GM18951 (cell line): ENCODE measurements around the gene USP35.
"Not testable (repeated sequence)": the region's sequence is repeated elsewhere in the genome, so short reads cannot be mapped to it uniquely, and the experiment has no call there.

ENCODE experiments used
- POLR2A ChIP-seq: IDR thresholded peaks from 4 replicates; pipeline ENCODE4 v1.6.1; 2011; ENCODE audit warnings: mild to moderate bottlenecking; ENCODE audit not compliant: insufficient read length, insufficient read depth; ENCODE audit errors: extremely low read depth
- in situ Hi-C: fragments of 300-500 bp; cut with MboI; formaldehyde crosslinking; loops from one replicate; pipeline ENCODE4 v1.12.0; 2022; ENCODE audit warnings: low sequenced_read_pairs, mixed read lengths, inconsistent platforms; ENCODE audit not compliant: unreplicated experiment

The USP35 gene

DNA sequence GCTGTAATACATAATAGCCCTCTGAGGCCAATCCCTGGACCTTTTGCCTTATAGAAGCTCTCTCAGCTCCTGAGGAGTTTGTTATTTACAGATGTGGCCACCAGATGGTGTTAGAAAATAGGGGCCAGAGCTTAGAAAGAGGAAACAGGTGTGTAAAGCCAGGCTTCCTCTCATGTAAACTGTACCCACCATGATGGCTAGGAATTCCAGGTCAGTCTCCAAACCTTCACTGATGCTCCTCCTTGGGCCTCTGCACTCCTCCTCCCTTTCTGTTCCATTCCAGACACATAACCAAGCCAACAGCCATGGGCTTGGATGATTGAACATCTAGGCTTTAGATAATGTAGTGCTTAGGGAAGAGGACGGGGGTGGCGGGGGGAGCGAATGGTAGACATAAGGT, 39.7 kb downstream of the USP35 start:
- no peak for TF ChIP-seq POLR2A
- in situ Hi-C loops, result loop anchor here (5.0 kb wide), 1 partner anchor 334 kb away; no protein-coding TSS in a partner anchor

DNA sequence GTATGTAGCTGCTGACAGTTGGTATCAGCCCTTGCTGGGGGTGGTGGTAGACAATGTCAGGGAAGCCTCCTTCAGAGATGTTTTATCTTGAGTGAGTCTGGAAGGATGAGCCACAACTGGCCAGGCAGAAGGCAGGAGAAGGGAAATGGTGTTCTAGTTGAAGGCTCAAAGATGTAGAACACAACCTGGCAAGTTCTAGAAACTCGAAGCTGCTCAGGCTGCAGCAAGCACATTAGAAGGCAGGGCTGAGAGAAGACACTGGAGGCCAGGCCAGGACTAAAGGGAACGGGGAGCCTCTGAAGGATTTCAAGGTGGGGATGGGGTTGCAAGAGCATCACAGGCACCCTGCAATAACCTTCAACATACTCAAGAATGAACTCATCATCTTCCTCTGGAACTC, 40.4 kb downstream of the USP35 start:
- TF ChIP-seq POLR2A, result no peak
- in situ Hi-C loops, result loop anchor here (5.0 kb wide), 1 partner anchor 333 kb away; no protein-coding TSS in a partner anchor

DNA sequence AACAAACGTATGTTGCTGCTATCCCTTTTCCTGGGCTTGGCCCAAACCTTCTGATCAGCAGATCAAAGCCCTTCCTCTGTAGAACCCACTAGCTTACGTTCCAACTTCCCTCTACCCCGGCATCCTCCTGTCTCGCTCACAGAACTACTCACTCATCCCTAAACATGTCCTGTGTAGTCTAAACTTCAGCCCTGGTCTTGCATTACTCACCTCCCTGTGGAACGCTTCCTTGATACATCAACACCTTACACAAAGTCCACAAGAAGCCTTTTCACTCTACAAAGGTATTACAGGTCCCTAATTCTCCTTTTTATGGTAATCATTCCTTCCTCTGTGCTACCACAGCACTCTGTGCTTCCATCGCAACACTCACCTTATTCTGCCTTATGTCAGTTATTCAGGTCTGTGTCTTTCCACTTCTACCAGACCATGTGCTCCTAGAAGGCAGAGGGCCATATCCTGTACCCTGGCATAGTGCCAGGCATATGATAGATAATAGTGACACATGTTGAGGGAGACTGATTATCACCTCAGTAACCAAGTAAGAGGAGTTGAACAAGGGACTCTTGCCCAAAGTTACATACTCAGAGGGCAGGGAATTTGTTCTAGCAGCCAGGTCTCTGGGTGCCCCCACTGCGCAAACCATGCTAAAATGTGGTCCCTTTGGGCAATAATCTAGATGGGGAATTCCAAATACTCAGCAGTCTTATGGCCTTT, 41.6 kb downstream of the USP35 start:
- TF ChIP-seq POLR2A, result no peak
- in situ Hi-C loops, result no loop called here

DNA sequence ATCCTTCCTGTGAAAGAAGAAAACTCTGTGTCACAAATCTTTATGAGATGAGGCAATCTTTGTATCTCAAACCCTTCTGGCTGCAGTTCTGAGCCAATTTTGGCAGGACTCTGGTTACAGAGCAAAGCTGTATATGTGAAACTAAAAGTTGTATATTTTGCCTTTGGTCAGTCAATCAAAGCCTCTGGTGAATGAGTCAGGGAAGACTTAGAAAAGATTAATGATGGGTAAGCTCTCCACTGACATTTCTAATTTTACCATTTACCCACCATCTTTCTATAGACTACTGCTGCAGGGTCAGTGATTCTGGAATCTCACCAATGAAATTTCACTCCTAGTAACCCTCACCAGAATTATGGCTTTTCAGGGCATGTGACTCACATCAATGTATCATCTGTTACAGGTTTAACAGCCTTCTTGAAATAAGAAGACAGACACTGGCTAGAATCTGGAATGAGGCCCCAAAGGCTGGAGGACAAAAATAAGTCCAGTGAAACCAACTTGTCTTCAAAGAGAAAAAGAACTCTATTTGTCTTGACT, 43.3 kb downstream of the USP35 start:
- in situ Hi-C loops, result no loop called here
- TF ChIP-seq POLR2A, result no peak

DNA sequence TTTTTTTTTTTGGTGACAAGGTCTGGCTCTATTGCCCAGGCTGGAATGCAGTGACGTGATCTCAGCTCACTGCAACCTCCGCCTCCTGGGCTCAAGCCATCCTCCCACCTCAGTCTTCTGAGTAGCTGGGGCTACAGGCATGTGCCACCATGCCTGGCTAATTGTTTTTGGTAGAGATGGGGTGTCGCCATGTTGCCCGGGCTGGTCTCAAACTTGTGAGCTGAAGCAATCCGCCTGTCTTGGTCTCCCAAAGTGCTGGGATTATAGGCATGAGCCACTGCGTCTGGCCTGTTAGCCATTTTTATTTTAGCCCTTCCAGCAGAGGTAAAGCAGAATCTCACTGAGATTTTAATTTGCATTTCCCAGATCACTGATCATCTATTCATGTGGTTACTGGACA, 44.3 kb downstream of the USP35 start:
- in situ Hi-C loops, result not testable (repeated sequence)

DNA sequence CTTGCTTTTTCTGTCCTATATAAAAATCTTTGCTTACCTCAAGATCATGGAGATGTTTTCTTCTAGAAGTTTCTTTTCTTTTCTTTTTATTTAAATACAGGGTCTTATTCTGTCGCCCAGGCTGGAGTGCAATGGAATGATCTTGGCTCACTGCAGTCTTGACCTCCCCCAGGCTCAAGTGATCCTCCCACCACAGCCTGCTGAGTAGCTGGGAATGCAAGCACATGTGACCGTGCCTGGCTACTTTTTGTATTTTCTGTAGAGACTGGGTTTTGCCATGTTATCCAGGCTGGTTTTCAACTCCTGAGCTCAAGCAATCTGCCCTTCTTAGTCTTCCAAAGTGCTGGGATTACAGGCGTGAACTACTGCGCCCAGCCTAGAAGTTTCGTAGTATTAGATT, 45.3 kb downstream of the USP35 start:
- in situ Hi-C loops, result no loop called here

DNA sequence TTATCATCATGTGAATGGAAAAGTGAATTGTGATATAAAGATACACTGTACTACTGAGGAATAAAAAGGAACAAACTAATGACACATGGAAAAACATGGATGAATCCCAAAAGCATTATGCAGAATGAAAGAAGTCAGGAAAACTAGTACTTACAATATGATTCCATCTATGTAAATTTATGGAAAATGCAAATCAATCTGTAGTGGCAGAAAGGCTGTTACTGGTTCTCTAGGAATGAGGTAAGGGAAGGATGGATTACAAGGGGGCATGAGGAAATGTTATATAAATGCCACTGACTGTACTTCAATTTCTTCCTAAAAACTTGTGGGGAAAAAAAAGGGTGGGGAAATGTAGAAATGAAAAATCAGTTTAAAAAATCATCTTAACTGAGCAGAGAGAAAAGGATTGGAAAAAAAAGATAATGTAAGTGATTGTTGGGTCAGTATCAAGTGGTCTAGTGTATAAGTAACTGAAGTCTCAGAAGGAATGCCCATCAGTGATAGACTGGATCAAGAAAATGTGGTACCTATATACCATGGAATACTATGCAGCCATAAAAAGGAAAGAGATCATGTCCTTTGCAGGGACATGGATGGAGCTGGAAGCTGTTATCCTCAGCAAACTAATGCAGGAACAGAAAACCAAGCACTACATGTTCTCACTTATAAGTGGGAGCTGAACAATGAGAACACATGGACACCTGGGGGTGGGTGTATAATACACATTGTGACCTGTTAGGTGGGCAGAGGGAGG, 48.8 kb downstream of the USP35 start:
- in situ Hi-C loops, result no loop called here
- no peak for TF ChIP-seq POLR2A

More for the DNA sequence above, 45.3 kb downstream of the USP35 start:
- TF ChIP-seq POLR2A, result no peak

DNA sequence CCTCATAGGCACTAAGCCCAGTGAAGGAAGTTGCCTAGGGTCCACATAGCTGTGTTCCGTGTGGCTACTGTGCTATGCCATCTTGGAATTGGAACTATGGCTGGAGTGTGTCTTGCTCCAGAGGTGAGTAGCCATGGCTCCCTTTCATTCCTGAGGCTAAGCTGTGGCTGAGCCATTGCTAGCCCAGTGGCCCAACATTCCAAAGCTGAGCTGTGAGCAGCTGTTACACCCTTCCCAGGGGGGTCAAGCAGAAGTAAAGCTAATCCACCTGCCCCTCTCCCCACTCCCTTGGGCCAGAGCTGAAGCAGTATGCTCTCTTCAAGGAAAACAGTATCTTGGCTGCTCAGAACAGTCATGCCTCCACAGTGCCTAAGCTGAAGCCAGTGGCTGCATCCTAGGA, 51.1 kb downstream of the USP35 start:
- in situ Hi-C loops, result no loop called here
- no peak for TF ChIP-seq POLR2A

DNA sequence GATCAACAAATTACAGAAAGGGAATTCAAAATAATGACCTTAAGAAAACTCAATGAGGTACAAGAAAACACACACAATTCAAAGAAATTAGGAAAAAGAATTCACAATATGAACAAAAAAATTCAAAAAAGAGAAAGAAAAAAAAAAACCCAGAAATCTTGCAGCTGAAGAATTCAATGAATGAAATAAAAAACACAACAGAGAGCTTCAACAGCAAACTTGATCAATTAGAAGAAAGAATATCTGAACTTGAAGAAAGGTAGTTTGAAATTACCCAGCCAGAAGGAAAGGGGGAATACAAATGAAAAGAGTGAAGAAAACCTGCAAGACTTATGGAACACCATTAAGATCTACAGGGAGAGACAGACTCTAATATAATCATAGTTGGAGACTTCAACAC, 52.8 kb downstream of the USP35 start:
- in situ Hi-C loops, result no loop called here
- TF ChIP-seq POLR2A, result no peak

DNA sequence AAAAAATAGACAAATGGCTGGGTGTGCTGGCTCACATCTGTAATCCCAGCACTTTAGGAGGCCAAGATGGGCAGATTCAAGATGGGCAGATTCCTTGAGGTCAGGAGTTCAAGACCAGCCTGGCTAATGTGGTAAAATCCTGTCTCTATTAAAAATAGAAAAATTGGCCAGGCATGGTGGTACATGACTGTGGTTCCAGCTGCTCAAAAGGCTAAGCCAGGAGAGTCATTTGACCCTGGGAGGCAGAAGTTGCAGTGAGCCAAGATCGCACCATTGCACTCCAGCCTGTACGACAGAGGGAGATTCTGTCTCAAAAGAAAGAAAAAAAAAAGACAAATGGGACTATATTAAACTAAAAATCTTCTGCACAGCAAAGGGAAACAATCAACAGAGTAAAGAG, 55.4 kb downstream of the USP35 start:
- in situ Hi-C loops, result no loop called here

DNA sequence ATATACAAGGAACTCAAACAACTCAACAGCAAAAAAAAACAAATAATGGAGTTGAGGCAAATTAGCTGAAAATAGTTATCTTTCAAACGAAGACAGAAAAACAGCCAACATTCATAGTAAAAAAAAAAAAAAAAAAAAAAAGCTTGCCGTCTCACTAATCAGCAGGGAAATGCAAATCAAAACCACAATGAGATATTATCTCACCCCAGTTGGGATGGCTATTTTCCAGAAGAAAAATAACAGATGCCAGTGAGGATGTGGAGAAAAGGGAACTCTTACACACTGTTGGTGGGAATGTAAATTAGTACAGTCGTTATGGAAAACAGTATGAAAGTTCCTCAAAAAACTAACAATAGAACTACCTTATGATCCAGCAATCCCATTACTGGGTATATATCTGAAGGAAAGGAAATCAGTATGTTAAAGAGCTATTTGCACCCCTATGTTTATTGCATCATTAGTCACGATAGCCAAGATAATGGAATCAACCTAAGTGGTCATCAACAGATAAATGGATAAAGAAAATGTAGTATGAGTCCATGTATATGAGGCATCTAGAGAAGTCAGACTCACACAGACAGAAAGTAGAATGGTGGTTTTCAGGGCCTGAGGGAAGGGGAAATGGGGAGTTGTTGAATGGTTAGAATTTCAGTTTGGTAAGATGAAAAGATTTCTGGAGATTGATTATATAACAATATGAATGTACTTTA, 56.0 kb downstream of the USP35 start:
- no peak for TF ChIP-seq POLR2A
- in situ Hi-C loops, result no loop called here

More for the DNA sequence above, 55.4 kb downstream of the USP35 start:
- no peak for TF ChIP-seq POLR2A

DNA sequence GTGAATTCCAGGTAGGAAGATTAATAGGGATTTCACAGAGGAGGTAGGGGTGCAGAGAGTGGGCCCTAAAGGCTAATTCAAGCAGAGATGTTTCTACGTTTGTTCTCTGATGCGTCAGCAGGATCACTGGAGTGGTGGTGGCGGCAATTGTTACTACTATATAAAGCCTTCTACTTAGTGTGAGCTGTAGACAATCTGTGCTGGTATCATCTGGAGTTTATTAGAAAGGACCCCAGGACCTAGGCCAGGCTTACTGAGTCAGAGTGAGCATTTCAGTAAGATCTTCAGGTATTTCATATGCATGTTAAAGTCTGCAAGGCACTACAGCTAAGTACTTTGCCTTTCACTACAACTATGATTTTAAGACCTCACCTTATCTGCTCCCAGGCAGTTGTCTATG, 59.5 kb downstream of the USP35 start:
- in situ Hi-C loops, result no loop called here

DNA sequence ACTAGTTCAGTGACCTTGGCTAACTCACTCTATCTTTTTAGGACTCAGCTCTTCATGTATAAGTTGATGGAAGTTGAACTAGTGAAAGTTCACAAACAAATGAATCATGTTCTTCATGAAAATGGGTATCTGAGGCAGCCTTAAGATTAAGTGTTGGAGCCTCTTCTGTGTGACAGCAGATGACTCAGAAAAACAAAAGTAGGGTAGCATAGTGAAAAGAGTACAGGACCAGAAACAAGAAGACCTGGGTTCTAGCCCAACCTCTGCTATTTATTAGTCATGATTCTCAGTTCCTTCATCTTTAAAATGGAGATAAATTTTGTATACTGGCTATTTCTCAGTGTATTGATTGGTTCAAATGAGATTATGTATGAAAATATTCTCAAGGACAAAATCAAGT, 60.2 kb downstream of the USP35 start:
- TF ChIP-seq POLR2A, result no peak
- in situ Hi-C loops, result no loop called here

More for the DNA sequence above, 59.5 kb downstream of the USP35 start:
- no peak for TF ChIP-seq POLR2A
